Kidney glomerular epithelial cell (primary cell): ENCODE results near the gene RSPO4.
"Not testable (repeated sequence)": the region's sequence is repeated elsewhere in the genome, so short reads cannot be mapped to it uniquely, and the experiment has no call there.

Source experiments
- DNase-seq: peaks from one replicate; lab custom pipeline; 2025; lab: John Stamatoyannopoulos, UW

The RSPO4 gene

GRCh38 chr20:1003920-1004697 lies 2.0 kb upstream of the RSPO4 start:
- DNase-seq, result no peak

- no peak for DNase-seq
Measured at GRCh38 chr20:1002682-1003561, 811 bp upstream of the RSPO4 start.

- no peak for DNase-seq
Measured at GRCh38 chr20:1001116-1001515, 995 bp downstream of the RSPO4 start.

GRCh38 chr20:998231-998830 lies 3.8 kb downstream of the RSPO4 start:
- no peak for DNase-seq

GRCh38 chr20:997486-997885 lies 4.6 kb downstream of the RSPO4 start:
- no peak for DNase-seq

GRCh38 chr20:997016-997415 lies 5.1 kb downstream of the RSPO4 start:
- DNase-seq, result no peak

GRCh38 chr20:995170-995569 lies 6.9 kb downstream of the RSPO4 start:
- no peak for DNase-seq

GRCh38 chr20:992801-993535 lies 9.1 kb downstream of the RSPO4 start:
- no peak for DNase-seq

GRCh38 chr20:991850-992249 lies 10.3 kb downstream of the RSPO4 start:
- DNase-seq, result no peak

- DNase-seq, result no peak
Measured at GRCh38 chr20:990293-990959, 11.7 kb downstream of the RSPO4 start.

- no peak for DNase-seq
Measured at GRCh38 chr20:988272-988671, 13.8 kb downstream of the RSPO4 start.

GRCh38 chr20:987677-988076 lies 14.4 kb downstream of the RSPO4 start:
- no peak for DNase-seq

GRCh38 chr20:986733-987355 lies 15.3 kb downstream of the RSPO4 start:
- DNase-seq, result peak; percentile 11

GRCh38 chr20:984994-985393 lies 17.1 kb downstream of the RSPO4 start:
- not testable (repeated sequence) for DNase-seq

- no peak for DNase-seq
Measured at GRCh38 chr20:982754-983153, 19.4 kb downstream of the RSPO4 start.

- no peak for DNase-seq
Measured at GRCh38 chr20:977021-977420, 25.1 kb downstream of the RSPO4 start.

- DNase-seq, result no peak
Measured at GRCh38 chr20:976033-976432, 26.1 kb downstream of the RSPO4 start.

- DNase-seq, result peak; percentile 19
Measured at GRCh38 chr20:973785-974194, 28.3 kb downstream of the RSPO4 start.

GRCh38 chr20:972256-972655 lies 29.9 kb downstream of the RSPO4 start:
- DNase-seq, result no peak

GRCh38 chr20:971346-971745 lies 30.8 kb downstream of the RSPO4 start:
- DNase-seq, result no peak

GRCh38 chr20:969868-970267 lies 32.2 kb downstream of the RSPO4 start:
- DNase-seq, result no peak
